ENCODE measurements around the gene CAMTA1.

The CAMTA1 gene

GRCh38 chr1:6935911-6936690 is 150.8 kb downstream of the CAMTA1 start:
- no peak for ATAC-seq

GRCh38 chr1:6937048-6937447 is 151.8 kb downstream of the CAMTA1 start:
- ATAC-seq: no peak

- no peak for ATAC-seq
Measured at GRCh38 chr1:6939363-6939762, 154.1 kb downstream of the CAMTA1 start.

- ATAC-seq: no peak
Measured at GRCh38 chr1:6941786-6942185, 156.5 kb downstream of the CAMTA1 start.

- no peak for ATAC-seq
Measured at GRCh38 chr1:6942990-6943389, 157.7 kb downstream of the CAMTA1 start.

- ATAC-seq: no peak
Measured at GRCh38 chr1:6944434-6944833, 159.2 kb downstream of the CAMTA1 start.

- ATAC-seq: no peak
Measured at GRCh38 chr1:6947952-6948351, 162.7 kb downstream of the CAMTA1 start.

GRCh38 chr1:6948416-6948815 is 163.2 kb downstream of the CAMTA1 start:
- no peak for ATAC-seq

GRCh38 chr1:6948861-6949260 is 163.6 kb downstream of the CAMTA1 start:
- no peak for ATAC-seq

GRCh38 chr1:6950001-6950765 is 164.9 kb downstream of the CAMTA1 start:
- ATAC-seq: no peak

GRCh38 chr1:6951536-6951935 is 166.3 kb downstream of the CAMTA1 start:
- no peak for ATAC-seq

GRCh38 chr1:6953216-6953615 is 168.0 kb downstream of the CAMTA1 start:
- no peak for ATAC-seq

- no peak for ATAC-seq
Measured at GRCh38 chr1:6953907-6954364, 168.7 kb downstream of the CAMTA1 start.

GRCh38 chr1:6954591-6954990 is 169.3 kb downstream of the CAMTA1 start:
- ATAC-seq: no peak

GRCh38 chr1:6955357-6956094 is 170.3 kb downstream of the CAMTA1 start:
- ATAC-seq: no peak

- ATAC-seq: no peak
Measured at GRCh38 chr1:6956488-6957159, 171.4 kb downstream of the CAMTA1 start.

GRCh38 chr1:6957341-6957740 is 172.1 kb downstream of the CAMTA1 start:
- ATAC-seq: no peak

GRCh38 chr1:6958407-6959030 is 173.3 kb downstream of the CAMTA1 start:
- no peak for ATAC-seq

- ATAC-seq: no peak
Measured at GRCh38 chr1:6959491-6959890, 174.2 kb downstream of the CAMTA1 start.

GRCh38 chr1:6960291-6960811 is 175.1 kb downstream of the CAMTA1 start:
- ATAC-seq: no peak

GRCh38 chr1:6960860-6961259 is 175.6 kb downstream of the CAMTA1 start:
- no peak for ATAC-seq

- ATAC-seq: no peak
Measured at GRCh38 chr1:6961289-6961688, 176.0 kb downstream of the CAMTA1 start.

All from activated CD4-positive, CD25-positive, alpha-beta regulatory T cell treated with anti-CD3 and anti-CD28 coated beads, Interleukin-2, amount 50 U/mL, for 24 hours (primary cell).